GM15510 (cell line): ENCODE results near the gene CHGA.

Source experiments
- POLR2A ChIP-seq: IDR thresholded peaks from 3 replicates; pipeline ENCODE4 v1.6.1; 2011; ENCODE audit warnings: borderline replicate concordance; ENCODE audit not compliant: insufficient read length; ENCODE audit errors: extremely low read depth

CHGA gene

GRCh38 chr14:92897922-92898565 is 24.9 kb upstream of the CHGA start:
- TF ChIP-seq POLR2A, result no peak

GRCh38 chr14:92898566-92899131 is 24.3 kb upstream of the CHGA start:
- no peak for TF ChIP-seq POLR2A

DNA sequence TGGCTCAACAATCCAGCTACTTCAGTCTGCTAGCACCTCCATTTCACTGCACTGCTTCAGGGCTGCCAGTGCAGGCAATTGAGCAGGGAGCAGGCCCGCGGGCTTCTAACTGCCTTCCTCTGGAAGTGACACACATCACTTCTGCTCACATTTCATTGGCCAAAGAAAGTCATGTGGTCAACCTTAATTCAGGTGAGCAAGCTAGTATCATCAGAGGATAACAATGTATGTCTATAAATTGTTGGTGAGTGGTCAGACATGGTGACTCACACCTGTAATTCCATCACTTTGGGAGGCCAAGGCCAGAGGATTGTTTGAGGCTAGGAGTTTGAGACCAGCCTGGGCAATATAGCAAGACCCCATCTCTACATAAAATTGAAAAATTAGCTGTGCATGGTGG is 22.3 kb upstream of the CHGA start:
- TF ChIP-seq POLR2A, result no peak

GRCh38 chr14:92902191-92902590 is 20.8 kb upstream of the CHGA start:
- no peak for TF ChIP-seq POLR2A

- no peak for TF ChIP-seq POLR2A
Measured at GRCh38 chr14:92902726-92903125, 20.2 kb upstream of the CHGA start.

GRCh38 chr14:92903359-92903758 is 19.6 kb upstream of the CHGA start:
- TF ChIP-seq POLR2A, result no peak

GRCh38 chr14:92905667-92906066 is 17.3 kb upstream of the CHGA start:
- no peak for TF ChIP-seq POLR2A

DNA sequence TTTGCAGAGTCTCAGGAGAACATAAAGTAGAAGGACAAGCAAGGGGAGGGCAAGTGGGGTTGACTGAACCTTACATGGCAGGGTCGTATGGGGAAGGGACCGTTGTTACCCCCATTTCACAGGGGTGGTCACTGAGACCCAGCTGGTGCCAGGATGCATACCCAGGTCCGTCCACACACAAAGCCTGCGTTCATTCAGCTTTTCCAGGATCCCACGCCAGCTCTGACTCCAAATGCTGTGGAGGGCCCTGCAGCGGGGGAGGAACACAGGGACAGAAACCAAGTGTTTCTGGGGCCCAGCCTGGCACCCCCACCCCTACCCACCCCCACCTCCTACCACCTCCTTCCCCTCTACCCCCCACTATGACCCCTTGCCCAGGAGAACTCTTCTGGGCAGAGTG is 16.5 kb upstream of the CHGA start:
- TF ChIP-seq POLR2A, result no peak

DNA sequence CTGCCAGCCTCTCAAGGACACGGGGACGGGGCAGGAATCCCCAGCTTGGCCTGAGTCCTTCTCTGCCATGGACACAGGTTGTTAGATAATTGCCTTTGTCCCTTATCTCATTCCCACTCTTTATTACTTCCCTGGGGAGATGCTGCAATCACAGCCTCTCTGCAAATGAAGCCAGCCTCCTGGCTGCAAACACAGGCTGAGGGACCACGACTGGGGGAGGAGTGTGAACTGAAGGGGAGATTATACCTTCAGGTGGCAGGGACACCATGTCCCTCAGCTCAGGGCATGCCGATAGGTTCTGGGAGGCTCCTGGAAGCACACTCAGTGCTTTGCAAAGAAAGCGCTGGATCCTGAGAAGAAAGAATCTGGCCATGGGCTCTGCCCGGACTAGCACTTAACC is 16.1 kb upstream of the CHGA start:
- TF ChIP-seq POLR2A, result no peak

DNA sequence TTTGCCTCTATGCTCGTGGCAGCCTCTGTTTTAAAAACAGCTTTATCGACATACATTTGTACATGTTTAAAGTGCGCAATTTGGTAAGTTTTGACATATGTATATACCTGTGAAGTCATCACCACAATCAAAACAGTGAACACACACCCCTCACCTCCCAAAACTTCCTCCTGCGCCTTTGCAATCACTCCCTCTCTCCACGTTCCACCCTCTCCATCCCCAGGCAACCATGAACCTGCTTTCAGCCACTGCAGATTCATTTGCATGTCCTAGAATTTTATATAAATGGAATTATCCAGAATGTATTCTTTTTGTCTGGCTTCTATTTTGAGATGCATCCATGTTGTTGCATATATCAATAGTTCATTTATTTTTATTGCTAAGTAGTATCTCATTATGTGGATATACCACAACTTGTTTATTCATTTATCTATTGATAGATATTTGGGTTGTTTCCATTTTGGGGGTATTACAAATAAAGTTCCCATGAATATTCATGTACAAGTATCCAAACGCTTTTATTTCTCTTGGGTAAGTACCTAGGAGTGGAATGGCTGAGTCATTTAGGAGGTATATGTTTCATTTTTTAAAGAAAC is 15.5 kb upstream of the CHGA start:
- no peak for TF ChIP-seq POLR2A

GRCh38 chr14:92914087-92914656 is 8.8 kb upstream of the CHGA start:
- no peak for TF ChIP-seq POLR2A

- TF ChIP-seq POLR2A, result no peak
Measured at GRCh38 chr14:92916201-92916600, 6.7 kb upstream of the CHGA start.

DNA sequence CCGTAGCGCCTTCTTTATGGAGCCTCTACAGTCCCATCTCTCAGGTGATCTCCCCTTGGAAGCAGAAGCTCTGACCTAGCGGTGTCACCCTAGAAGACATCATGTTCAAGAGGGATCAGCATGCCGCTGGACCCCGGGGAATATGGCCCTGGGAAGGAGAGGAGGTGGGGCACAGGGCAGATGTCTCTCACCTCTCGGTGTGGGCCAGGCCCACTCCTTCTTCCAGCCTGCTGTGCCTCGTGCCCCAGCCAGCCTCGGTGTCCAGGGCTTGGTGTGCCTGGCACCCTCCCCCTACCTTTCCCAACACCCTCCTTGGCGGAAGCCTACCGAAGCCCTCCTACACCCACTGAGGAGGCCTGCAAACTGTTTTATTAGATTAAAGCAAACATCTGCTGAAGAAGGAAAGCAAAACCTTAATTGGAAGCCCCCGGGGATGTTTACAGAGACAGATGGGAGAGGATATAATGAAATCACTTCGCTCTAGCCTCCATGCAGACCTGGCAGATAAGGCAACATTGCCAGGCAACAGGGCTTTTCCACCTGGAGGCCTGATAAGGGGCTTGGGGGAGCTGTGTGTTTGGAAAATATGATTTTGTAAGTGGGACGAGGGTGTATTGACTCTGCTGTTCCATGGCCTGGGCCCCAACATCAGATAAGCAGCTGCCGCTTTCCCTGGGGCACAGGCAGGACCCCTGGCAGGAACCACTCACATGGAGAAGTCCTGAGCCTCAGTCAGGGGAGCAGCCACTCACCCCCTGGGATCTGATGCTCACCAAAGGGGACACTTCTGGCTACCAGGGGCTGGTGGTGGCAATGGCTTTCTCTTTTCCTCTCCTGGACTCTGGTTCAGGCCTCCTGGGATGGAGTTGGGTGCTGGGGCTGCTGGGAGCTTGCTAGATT is 5.7 kb upstream of the CHGA start:
- no peak for TF ChIP-seq POLR2A

DNA sequence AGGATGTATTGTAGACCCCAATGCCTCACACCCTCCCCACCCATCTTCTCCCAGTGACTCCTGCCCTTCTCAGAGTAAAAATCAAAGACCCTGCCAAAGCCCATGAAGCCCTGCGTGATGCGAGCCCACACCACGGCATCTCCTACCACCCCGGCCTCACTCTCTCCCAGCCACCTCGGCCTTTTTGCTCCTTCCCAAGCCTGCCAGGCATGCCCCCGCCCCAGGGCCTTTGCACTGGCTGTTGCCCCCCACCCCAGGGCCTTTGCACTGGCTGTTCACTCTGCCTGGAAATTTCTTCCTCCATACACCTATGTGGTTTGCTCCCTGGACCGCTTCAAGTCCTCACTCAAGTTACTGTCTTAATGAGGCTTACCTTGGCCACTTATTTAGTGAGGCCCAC is 5.0 kb upstream of the CHGA start:
- TF ChIP-seq POLR2A, result no peak

DNA sequence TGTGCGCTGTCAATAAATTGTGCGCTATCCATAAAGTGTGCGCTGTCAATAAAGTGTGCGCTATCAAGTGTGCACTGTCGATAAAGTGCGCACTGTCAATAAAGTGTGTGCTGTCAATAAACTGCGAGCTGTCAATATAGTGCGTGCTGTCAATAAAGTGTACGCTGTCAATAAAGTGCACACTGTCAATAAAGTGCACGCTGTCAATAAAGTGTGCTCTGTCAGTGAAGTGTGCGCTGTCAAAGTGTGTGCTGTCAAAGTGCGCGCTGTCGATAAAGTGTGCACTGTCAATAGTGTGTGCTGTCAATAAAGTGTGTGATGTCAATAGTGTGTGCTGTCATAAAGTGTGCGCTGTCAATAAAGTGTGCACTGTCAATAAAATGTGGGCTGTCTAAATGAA is 2.9 kb upstream of the CHGA start:
- no peak for TF ChIP-seq POLR2A

DNA sequence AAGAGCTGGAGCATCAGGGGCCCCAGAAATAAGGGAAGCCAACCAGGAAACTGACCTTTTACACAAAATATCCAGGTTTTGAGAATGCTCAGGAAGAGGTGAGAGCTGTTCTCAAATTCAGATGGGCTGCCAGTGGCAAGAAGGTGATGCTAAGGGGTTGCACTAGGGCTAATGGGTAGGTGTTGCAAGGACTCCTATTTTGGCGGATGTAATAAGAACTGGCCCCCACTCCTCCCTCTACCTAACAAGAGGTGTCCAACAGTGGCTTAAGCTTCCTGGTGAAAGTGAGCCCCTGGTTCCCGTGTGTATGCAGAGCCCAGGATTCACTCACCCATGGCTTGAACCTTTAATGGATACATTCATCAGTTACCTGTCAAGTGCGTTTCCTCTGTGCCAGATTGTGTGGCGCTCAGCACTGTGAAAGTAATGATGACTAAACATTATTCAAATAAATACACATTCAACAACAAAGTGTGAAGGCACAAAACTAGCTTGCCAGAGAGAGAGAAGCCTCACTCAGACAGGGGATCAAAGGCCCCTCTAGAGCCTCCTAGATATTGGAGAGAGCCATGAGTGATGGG is 705 bp upstream of the CHGA start:
- TF ChIP-seq POLR2A, result no peak

DNA sequence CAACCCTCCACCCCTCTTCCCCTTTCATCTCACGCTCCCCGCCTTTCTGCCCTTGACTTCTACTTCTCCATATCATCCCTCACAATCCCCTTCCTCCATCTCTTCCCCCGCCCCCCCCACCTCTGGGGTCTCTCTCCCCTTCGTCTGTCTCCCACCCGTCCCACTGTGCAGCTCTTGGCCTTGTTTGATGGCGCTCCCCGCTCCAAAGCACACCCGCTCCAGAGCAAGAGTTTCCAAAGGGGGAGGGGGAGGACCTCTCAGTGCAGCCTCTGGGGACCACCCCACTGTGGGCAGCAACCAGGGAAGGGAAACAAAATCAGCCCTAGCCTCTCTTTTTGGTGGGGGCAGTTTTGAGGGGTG is 774 bp downstream of the CHGA start:
- no peak for TF ChIP-seq POLR2A
